ENCODE measurements around the gene MOCS1.
"Not testable (repeated sequence)": the region's sequence is repeated elsewhere in the genome, so short reads cannot be mapped to it uniquely, and the experiment has no call there.

GRCh38 chr6:39971131-39971530, 36.9 kb upstream of the MOCS1 start:
- TF ChIP-seq EZH2phosphoT487 (IDR thresholded peaks at IDR 0.05; ENCODE audit: low read depth) = not testable (repeated sequence)
- TF ChIP-seq, protein P1, sequence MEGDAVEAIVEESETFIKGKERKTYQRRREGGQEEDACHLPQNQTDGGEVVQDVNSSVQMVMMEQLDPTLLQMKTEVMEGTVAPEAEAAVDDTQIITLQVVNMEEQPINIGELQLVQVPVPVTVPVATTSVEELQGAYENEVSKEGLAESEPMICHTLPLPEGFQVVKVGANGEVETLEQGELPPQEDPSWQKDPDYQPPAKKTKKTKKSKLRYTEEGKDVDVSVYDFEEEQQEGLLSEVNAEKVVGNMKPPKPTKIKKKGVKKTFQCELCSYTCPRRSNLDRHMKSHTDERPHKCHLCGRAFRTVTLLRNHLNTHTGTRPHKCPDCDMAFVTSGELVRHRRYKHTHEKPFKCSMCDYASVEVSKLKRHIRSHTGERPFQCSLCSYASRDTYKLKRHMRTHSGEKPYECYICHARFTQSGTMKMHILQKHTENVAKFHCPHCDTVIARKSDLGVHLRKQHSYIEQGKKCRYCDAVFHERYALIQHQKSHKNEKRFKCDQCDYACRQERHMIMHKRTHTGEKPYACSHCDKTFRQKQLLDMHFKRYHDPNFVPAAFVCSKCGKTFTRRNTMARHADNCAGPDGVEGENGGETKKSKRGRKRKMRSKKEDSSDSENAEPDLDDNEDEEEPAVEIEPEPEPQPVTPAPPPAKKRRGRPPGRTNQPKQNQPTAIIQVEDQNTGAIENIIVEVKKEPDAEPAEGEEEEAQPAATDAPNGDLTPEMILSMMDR (IDR thresholded peaks at IDR 0.05; ENCODE audit: low read depth, low read length) = not testable (repeated sequence)

Measured in OCI-LY3 (cell line).